CMK (cell line): Measurements from ENCODE around the gene THTPA.

Experiments used
- DNase-seq: peaks from one replicate; pipeline ENCODE4 v3.0.0-alpha.2; 2010; ENCODE audit warnings: low read depth

The THTPA gene, protein sequence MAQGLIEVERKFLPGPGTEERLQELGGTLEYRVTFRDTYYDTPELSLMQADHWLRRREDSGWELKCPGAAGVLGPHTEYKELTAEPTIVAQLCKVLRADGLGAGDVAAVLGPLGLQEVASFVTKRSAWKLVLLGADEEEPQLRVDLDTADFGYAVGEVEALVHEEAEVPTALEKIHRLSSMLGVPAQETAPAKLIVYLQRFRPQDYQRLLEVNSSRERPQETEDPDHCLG

DNA sequence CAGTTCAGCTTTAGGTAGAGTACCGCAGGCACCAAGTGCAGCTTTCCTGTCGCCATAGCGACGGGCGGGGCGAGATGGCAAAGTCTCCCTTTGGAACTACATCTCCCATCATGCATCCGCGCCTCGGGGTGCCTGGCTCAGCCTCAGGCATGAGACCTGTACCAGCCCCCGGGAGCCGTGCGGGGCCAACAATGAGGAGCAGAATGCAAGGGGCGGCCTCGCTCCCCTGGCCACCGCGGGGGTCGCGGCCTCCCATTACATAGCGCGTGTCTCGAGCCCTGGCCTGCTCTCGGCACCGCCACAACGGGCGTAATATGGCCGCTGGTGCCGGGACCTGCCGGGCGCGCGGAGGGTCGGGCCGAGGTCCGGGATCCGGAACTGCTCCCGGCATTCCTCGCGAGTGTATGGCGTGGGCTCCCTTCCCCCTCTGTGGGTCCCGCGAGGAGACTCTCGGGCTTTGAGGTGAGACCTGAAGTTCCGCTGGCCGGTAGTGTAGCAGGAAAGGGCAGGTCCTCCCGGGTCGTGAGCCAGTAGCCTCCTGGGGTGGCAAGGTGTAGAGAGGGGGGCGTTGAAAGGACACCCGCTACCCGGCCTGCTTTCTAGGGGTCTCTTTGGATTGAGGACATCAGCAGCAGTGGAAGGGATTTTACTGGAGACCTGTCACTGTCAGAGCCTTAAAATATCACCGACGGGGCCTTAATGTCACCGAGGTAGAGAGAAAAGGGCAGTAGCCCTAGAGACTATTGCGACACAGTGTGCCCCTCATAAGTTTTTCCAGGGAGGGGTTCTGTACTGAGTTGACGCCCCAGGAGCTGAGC, at the start of gene THTPA:
THTPA (plus strand) TSS at position 390 of the 818 bp plus-strand sequence. CDS start 487 bp downstream, outside the sequence.
- no peak for DNase-seq

- no peak for DNase-seq
Observed at GRCh38 chr14:23512156-23512555, 43.9 kb upstream of the THTPA start.

DNA sequence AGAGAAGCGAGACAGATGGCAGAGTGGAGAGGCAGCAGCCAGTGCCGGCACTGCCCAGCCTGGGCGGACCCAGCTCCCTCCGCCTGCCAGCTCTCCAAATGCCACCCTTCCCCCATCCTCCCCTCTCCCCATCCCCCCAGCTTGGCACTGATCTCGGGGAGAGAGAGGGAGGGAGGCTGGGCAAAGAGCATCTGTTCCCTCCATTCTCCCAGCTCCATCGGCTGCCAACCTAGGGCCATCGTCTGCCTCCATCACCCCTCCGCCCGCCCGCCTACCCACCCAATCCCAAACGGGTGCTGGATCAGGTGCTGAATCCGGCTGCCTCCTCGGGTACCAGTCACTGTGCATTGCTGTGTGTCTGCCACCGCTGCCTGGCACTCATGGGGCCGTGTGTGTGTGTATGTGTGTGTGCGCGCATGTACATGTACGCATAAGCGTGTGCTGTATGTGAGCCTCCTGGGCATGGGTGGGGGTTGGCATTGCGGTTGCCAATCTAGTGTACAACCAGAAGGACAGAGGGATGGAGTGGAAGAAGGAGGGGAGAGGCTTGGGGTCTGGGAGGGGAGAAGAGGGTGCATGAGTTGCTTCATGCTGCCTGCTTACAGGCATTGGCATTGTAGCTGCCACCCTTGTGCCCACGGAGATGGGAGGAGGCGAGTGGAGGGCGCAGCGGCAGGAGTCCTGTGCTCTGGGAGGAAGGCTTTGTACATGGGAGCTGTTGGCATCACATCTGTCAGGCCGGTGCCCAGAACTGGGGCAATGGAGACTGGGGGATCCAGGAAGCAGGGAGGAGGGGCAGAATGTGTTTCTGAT, 42.9 kb upstream of the THTPA start:
- DNase-seq = no peak

DNA sequence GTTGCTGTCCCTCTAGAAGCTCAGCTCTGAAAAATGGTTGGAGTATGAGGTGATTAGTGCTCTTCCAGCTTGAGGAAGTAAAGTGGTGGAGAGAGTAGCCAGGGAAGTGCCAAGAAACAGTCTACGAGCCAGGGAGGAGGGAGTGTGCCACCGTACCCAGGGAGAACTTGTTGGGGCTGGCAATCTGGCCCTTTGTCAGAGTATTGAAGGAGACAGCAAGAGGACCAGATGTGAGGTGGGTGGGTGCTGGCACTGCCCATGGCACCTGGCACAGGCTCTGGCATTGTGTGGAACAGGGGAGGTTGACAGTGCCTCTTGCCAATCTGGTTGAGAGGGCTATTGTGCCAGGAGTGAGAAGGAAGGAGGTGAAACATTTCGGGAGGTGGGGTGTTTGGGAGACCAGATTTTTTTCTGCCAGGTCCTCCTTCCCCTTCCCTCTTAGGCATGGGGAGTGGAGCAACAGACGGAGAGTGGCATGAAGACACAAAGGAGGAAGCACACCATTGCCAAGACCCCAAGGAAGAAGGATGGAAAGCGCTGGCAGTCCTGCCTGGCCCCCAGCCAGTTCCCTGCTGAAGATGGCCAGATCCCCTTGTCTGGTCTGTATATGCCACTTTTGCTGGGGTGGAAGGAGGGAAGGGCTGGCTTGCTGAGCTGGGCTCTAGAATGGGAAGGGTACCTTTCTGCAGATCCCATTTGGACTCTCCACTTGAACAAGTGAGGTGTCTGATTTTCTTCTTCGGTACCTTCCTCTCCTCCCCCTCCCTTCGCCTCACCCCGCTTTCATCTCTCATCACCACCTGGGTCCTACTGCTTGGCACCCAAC, 42.0 kb upstream of the THTPA start:
- DNase-seq = no peak

GRCh38 chr14:23514644-23514957, 41.5 kb upstream of the THTPA start:
- DNase-seq = no peak

- DNase-seq = no peak
Observed at GRCh38 chr14:23517650-23518326, 38.3 kb upstream of the THTPA start.

- no peak for DNase-seq
Observed at GRCh38 chr14:23518709-23519108, 37.4 kb upstream of the THTPA start.

- no peak for DNase-seq
Observed at GRCh38 chr14:23520899-23521533, 35.1 kb upstream of the THTPA start.

GRCh38 chr14:23521785-23522640, 34.1 kb upstream of the THTPA start:
- no peak for DNase-seq

DNA sequence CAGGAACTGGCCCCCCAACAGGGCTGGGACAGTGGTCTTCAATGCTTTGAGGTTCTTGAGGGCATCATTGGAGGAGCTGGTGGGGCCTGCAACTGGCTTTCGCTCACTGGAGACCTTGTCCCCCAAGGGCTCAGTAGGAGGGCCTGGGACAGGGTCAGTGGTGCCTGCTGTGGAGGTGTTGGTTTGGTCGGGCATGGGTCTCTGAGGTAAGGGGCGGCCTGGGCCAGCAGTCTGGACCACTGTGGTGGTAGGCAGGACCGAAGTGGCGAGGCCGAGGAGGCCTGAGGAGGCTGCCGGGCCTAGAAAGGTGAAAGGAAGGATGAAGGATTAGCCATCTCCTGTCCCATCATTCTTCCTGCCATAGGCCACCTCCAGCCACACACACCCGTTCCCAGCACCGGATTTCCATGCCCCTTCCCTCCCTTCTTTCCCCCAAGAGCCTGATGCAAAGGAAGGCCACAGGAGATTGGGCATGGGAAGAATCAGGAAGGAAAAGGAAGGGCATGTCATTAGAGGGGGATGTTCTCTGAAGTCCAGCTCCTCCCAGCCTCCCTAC, 33.4 kb upstream of the THTPA start:
- DNase-seq = no peak

GRCh38 chr14:23523229-23524016, 32.6 kb upstream of the THTPA start:
- no peak for DNase-seq

- DNase-seq = no peak
Observed at GRCh38 chr14:23524954-23525353, 31.1 kb upstream of the THTPA start.

- DNase-seq = no peak
Observed at GRCh38 chr14:23525611-23526010, 30.5 kb upstream of the THTPA start.

DNA sequence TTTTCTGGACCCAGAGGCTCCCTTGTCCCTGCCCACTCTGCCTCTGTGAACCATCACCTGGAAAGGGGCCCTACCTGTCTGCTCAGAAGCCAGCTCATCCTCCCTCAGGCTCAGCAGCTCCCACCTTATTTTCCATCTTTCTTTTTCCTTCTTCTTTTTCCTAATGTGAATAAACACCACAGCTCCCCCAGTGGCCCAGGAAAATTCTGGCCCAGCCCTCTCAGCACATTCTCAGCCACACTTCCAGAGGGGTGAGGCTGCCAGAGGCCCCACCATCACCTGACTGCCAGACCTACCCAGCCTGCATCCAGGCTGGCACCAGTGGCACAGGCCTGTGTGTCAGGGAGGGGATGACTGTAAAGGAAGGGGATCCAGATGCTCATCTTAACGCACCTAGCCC, 27.5 kb upstream of the THTPA start:
- DNase-seq = no peak

DNA sequence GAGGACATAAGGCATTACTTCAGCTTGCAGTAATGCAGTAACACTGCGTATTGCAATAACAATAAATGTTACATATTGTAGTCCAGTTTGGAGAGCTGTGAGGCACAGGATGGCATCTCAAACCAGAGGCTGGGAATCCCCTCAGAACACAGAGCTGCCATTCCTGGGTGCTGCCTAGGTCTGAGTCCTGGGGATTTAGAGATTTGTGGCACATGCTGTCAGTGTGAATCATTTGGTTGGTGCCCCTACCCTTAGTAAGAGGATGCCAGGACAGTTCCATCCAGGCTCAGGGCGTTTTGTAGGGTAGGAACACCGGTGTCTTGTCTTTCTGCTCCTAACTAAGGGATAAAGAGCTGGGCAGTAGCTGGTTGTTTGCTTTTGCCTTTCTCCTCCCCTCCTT, 27.1 kb upstream of the THTPA start:
- no peak for DNase-seq

DNA sequence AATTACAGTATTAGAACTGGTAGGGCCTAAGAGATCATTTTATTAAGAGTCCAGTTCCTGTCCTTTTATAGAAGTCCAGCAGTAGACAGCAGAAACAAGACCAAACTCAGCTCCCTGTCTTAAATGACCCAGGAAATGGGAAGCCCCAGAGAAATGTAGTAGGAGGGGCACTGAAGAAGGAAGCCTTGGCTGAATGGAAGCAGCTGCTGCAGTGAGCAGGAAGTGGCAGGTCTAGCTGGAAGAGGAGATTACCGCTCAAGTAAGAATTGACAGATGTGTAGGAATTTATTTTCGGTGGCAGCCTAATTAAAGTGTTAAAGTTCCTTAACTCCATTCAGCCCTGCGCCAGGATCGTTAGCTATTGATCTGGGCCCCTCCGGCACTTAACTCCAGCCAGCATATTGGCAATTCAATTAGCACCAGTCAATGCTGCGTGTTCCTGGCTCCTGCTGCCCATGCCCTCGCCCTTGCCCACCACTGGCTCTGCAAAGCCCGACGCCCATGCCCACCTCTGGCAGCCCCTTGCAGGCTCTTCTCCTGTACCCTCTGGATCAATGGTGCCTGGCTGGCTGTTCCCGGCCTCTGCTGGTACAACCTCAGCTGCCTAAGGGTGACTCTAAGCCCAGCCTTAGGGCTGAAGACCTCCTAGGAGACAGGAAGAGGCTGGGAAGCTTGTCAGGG, 25.6 kb upstream of the THTPA start:
- DNase-seq = no peak

- DNase-seq = no peak
Observed at GRCh38 chr14:23531391-23531790, 24.7 kb upstream of the THTPA start.

GRCh38 chr14:23532658-23533057, 23.4 kb upstream of the THTPA start:
- no peak for DNase-seq
